Mesendoderm (in vitro differentiated cells): ENCODE data around the gene UQCR11.
"Not testable (repeated sequence)": the region's sequence is repeated elsewhere in the genome, so short reads cannot be mapped to it uniquely, and the experiment has no call there.

ENCODE experiments used
- DNase-seq: peaks from one replicate; pipeline ENCODE4 v3.0.0; 2013
- H2AK5ac ChIP-seq: 2 replicates; pipeline ENCODE4 v1.6.1; 2013; ENCODE audit warnings: low read length, inconsistent platforms
- H2BK120ac ChIP-seq: 2 replicates; pipeline ENCODE4 v1.6.1; 2013; ENCODE audit warnings: low read depth, mild to moderate bottlenecking, low read length, moderate library complexity, mixed read lengths
- H2BK15ac ChIP-seq: replicated peaks from 2 replicates; pipeline ENCODE4 v1.6.1; 2013; ENCODE audit warnings: low read depth, mild to moderate bottlenecking, moderate library complexity
- H2BK5ac ChIP-seq: 2 replicates; pipeline ENCODE4 v1.6.1; 2013; ENCODE audit warnings: low read length, inconsistent platforms
- H3K18ac ChIP-seq: 2 replicates; pipeline ENCODE4 v1.6.1; 2013; ENCODE audit warnings: mild to moderate bottlenecking, low read length, mixed read lengths
- H3K23ac ChIP-seq: one replicate; pipeline ENCODE4 v1.6.1; 2013; ENCODE audit warnings: low read length
- H3K27ac ChIP-seq: 2 replicates; pipeline ENCODE4 v1.5.1; 2013; ENCODE audit warnings: low read depth, mild to moderate bottlenecking, inconsistent platforms, low read length, moderate library complexity
- H3K27me3 ChIP-seq: 2 replicates; pipeline ENCODE4 v1.6.1; 2013; ENCODE audit warnings: low read length, control low read depth, mild to moderate bottlenecking, inconsistent platforms; ENCODE audit not compliant: insufficient read depth, poor library complexity
- H3K36me3 ChIP-seq: 2 replicates; pipeline ENCODE4 v1.6.1; 2013; ENCODE audit warnings: low read length, inconsistent platforms; ENCODE audit not compliant: control insufficient read depth, insufficient read depth
- H3K4ac ChIP-seq: one replicate; pipeline ENCODE4 v1.6.1; 2013; ENCODE audit warnings: low read depth, mild to moderate bottlenecking, low read length, moderate library complexity
- H3K4me1 ChIP-seq: 2 replicates; pipeline ENCODE4 v1.6.1; 2013; ENCODE audit warnings: low read depth, low read length, inconsistent platforms; ENCODE audit not compliant: control insufficient read depth
- H3K4me2 ChIP-seq: 2 replicates; pipeline ENCODE4 v1.6.1; 2013; ENCODE audit warnings: low read length
- H3K4me3 ChIP-seq: 2 replicates; pipeline ENCODE4 v1.5.1; 2013; ENCODE audit warnings: mild to moderate bottlenecking, low read length
- H3K56ac ChIP-seq: one replicate; pipeline ENCODE4 v1.6.1; 2013; ENCODE audit warnings: low read length
- H3K79me1 ChIP-seq: 2 replicates; pipeline ENCODE4 v1.6.1; 2013; ENCODE audit warnings: low read length, inconsistent platforms
- H3K79me2 ChIP-seq: 2 replicates; pipeline ENCODE4 v1.6.1; 2013; ENCODE audit warnings: mild to moderate bottlenecking, low read length; ENCODE audit not compliant: control insufficient read depth, insufficient read depth
- H3K9ac ChIP-seq: 2 replicates; pipeline ENCODE4 v1.6.1; 2013; ENCODE audit warnings: low read length, inconsistent platforms
- H4K5ac ChIP-seq: one replicate; pipeline ENCODE4 v1.6.1; 2013; ENCODE audit warnings: low read length
- H4K8ac ChIP-seq: one replicate; pipeline ENCODE4 v1.6.1; 2013; ENCODE audit warnings: low read depth, mild to moderate bottlenecking, control low read depth, low read length, moderate library complexity
- WGBS: extraction: QIAGEN DNeasy Blood & Tissue Kit; methylation state at CpG from one replicate; pipeline ENCODE4 v1.1.7; 2013; ENCODE audit warnings: low lambda C conversion rate, missing lambda C conversion rate; ENCODE audit not compliant: insufficient coverage; ENCODE audit errors: extremely low coverage; 5-methylcytosine and 5-hydroxymethylcytosine counted together

Gene UQCR11

GRCh38 chr19:1646659-1647453, 41.6 kb upstream of the UQCR11 start:
- Histone ChIP-seq H3K4me2 (no peak overlapping the region), H3K27me3 (no peaks in the 10 kb centered on the region), H3K36me3 (peaks cover 25% of the 10 kb centered on the region), H3K79me2 (peaks cover 41% of the 10 kb centered on the region), H3K23ac (no peak overlapping the region), H3K4ac (no peak overlapping the region), H3K4me1 (peaks cover 2% of the 10 kb centered on the region), H3K79me1 (peaks cover 19% of the 10 kb centered on the region), H3K18ac (no peak overlapping the region), H4K5ac (no peak overlapping the region), H3K4me3 (no peak overlapping the region), H3K9ac (no peak overlapping the region), H3K56ac (no peak overlapping the region), H2AK5ac (no peak overlapping the region), H2BK15ac (no peak overlapping the region), H3K27ac (no peak overlapping the region), H2BK5ac (no peak overlapping the region), H4K8ac (no peak overlapping the region), H2BK120ac (no peak overlapping the region)
- DNase-seq, result no peak
- WGBS, result no CpG with 5 or more reads among the region's 29 CpGs

- WGBS, result no CpG with 5 or more reads among the region's 24 CpGs
- H2BK5ac ChIP-seq, result no peak overlapping the region
- H3K4me2 ChIP-seq, result no peak overlapping the region
- no peak overlapping the region for H2AK5ac ChIP-seq
- no peak overlapping the region for H3K4me3 ChIP-seq
- no peak overlapping the region for H2BK120ac ChIP-seq
- no peak overlapping the region for H3K4ac ChIP-seq
- no peaks in the 10 kb centered on the region for H3K27me3 ChIP-seq
- no peak for DNase-seq
- H3K4me1 ChIP-seq, result peaks cover 2% of the 10 kb centered on the region
- no peak overlapping the region for H3K56ac ChIP-seq
- H3K23ac ChIP-seq, result no peak overlapping the region
- H3K27ac ChIP-seq, result no peak overlapping the region
- H3K79me1 ChIP-seq, result peaks cover 19% of the 10 kb centered on the region
- H3K36me3 ChIP-seq, result peaks cover 27% of the 10 kb centered on the region
- H4K5ac ChIP-seq, result no peak overlapping the region
- H4K8ac ChIP-seq, result no peak overlapping the region
- no peak overlapping the region for H3K9ac ChIP-seq
- H2BK15ac ChIP-seq, result no peak overlapping the region
- no peak overlapping the region for H3K18ac ChIP-seq
- peaks cover 35% of the 10 kb centered on the region for H3K79me2 ChIP-seq
Observed at GRCh38 chr19:1646149-1646548, 40.9 kb upstream of the UQCR11 start.

- peaks cover 27% of the 10 kb centered on the region for H3K36me3 ChIP-seq
- H3K56ac ChIP-seq, result no peak overlapping the region
- H3K27me3 ChIP-seq, result no peaks in the 10 kb centered on the region
- H3K27ac ChIP-seq, result no peak overlapping the region
- H3K4ac ChIP-seq, result no peak overlapping the region
- H3K18ac ChIP-seq, result no peak overlapping the region
- no peak overlapping the region for H3K9ac ChIP-seq
- no CpG with 5 or more reads among the region's 23 CpGs for WGBS
- DNase-seq, result no peak
- no peak overlapping the region for H3K4me3 ChIP-seq
- no peak overlapping the region for H2AK5ac ChIP-seq
- H2BK5ac ChIP-seq, result no peak overlapping the region
- no peak overlapping the region for H2BK120ac ChIP-seq
- no peak overlapping the region for H3K23ac ChIP-seq
- no peak overlapping the region for H2BK15ac ChIP-seq
- no peak overlapping the region for H4K8ac ChIP-seq
- no peak overlapping the region for H4K5ac ChIP-seq
- peaks cover 18% of the 10 kb centered on the region for H3K79me1 ChIP-seq
- H3K79me2 ChIP-seq, result peaks cover 27% of the 10 kb centered on the region
- H3K4me2 ChIP-seq, result no peak overlapping the region
- peaks cover 1% of the 10 kb centered on the region for H3K4me1 ChIP-seq
Observed at GRCh38 chr19:1645299-1645698, 40.0 kb upstream of the UQCR11 start.

GRCh38 chr19:1644070-1644469, 38.8 kb upstream of the UQCR11 start:
- no peaks in the 10 kb centered on the region for H3K27me3 ChIP-seq
- no peaks in the 10 kb centered on the region for H3K4me1 ChIP-seq
- H3K79me2 ChIP-seq, result peaks cover 20% of the 10 kb centered on the region
- H3K18ac ChIP-seq, result no peak overlapping the region
- H3K27ac ChIP-seq, result no peak overlapping the region
- no peak overlapping the region for H4K5ac ChIP-seq
- no peak overlapping the region for H2BK120ac ChIP-seq
- no peak overlapping the region for H3K4ac ChIP-seq
- DNase-seq, result no peak
- H3K79me1 ChIP-seq, result peaks cover 14% of the 10 kb centered on the region
- WGBS, result no CpG with 5 or more reads among the region's 16 CpGs
- no peak overlapping the region for H2BK15ac ChIP-seq
- no peak overlapping the region for H3K4me3 ChIP-seq
- no peak overlapping the region for H2AK5ac ChIP-seq
- no peak overlapping the region for H4K8ac ChIP-seq
- no peak overlapping the region for H3K9ac ChIP-seq
- no peak overlapping the region for H3K23ac ChIP-seq
- H3K56ac ChIP-seq, result no peak overlapping the region
- H3K36me3 ChIP-seq, result peaks cover 24% of the 10 kb centered on the region
- no peak overlapping the region for H2BK5ac ChIP-seq
- H3K4me2 ChIP-seq, result no peak overlapping the region

- not testable (repeated sequence) for H4K8ac ChIP-seq, H3K4me1 ChIP-seq, H3K9ac ChIP-seq, DNase-seq, H2BK5ac ChIP-seq, H2BK15ac ChIP-seq, H3K23ac ChIP-seq, H3K56ac ChIP-seq, H3K4ac ChIP-seq, H2AK5ac ChIP-seq, H3K4me2 ChIP-seq, H3K18ac ChIP-seq, H3K27ac ChIP-seq, H3K27me3 ChIP-seq, H2BK120ac ChIP-seq, H3K4me3 ChIP-seq, H4K5ac ChIP-seq
- peaks cover 18% of the 10 kb centered on the region for H3K79me1 ChIP-seq
- H3K36me3 ChIP-seq, result peaks cover 17% of the 10 kb centered on the region
- peaks cover 21% of the 10 kb centered on the region for H3K79me2 ChIP-seq
- no CpG with 5 or more reads among the region's 10 CpGs for WGBS
Observed at GRCh38 chr19:1640893-1641448, 35.7 kb upstream of the UQCR11 start.
